ENCODE data around the gene CPB2. TPM values are rescaled to one million over a fixed set of nuclear protein-coding genes. Genes with fewer than 3 reads are reported as not detected.

The CPB2 gene
- total and polyA plus RNA-seq, 9 of the 15 experiments (the other 6 are each of a cell fraction or from before 2014, with no cell fraction given): 0.03 to 0.16 (median 0.07) TPM; not detected in 6

DNA sequence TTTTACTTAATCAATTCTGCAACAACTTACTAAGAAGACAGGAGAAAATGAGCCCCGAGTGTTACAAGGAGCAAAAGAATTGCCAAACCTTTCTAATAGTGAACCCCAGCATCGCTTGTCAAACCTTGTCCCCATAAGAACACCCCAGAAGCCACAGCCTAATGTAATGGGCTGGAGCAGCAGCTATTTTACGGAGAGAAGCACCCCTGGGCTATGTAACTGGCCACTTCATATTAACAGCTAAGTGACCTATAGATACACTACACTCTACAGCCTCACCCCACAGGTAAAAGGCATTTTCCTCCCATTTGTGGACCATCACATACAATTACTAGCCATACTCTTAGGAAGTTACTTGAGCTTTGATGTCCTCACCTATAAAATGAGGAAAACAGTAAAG is 27.3 kb upstream of the CPB2 start (continued):
- TF ChIP-seq, protein P1, sequence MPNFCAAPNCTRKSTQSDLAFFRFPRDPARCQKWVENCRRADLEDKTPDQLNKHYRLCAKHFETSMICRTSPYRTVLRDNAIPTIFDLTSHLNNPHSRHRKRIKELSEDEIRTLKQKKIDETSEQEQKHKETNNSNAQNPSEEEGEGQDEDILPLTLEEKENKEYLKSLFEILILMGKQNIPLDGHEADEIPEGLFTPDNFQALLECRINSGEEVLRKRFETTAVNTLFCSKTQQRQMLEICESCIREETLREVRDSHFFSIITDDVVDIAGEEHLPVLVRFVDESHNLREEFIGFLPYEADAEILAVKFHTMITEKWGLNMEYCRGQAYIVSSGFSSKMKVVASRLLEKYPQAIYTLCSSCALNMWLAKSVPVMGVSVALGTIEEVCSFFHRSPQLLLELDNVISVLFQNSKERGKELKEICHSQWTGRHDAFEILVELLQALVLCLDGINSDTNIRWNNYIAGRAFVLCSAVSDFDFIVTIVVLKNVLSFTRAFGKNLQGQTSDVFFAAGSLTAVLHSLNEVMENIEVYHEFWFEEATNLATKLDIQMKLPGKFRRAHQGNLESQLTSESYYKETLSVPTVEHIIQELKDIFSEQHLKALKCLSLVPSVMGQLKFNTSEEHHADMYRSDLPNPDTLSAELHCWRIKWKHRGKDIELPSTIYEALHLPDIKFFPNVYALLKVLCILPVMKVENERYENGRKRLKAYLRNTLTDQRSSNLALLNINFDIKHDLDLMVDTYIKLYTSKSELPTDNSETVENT (CRISPR knock-in tag; IDR thresholded peaks at IDR 0.05): no peak

DNA sequence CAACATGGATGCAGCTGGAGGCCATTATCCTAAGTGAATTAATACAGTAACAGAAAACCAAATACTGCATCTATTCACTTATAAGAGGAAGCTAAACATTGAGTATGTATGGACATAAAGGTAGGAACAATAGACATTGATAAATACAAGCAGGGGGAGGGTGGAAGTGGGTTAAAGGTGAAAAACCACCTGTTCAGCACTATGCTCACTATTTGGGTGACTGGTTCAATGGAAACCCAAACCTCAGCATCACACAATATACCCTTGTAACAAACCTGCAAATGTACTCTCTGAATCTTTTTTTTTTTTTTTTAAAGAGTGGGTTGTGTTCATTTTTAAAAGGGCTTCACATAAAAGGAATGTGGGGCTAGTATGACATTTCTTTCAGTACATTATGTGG is 26.9 kb upstream of the CPB2 start:
- no TSS peak for BruUV-seq (replicated peaks)
- Histone ChIP-seq H3K27me3 (ENCODE audit: control insufficient read depth in 2 of 2, insufficient read depth in 2 of 2, low read length in 2 of 2) (no peaks in the 10 kb centered on the region), H3K4me2 (ENCODE audit: insufficient read depth, low read length) (no peak overlapping the region), H3K9me1 (ENCODE audit: control insufficient read depth, insufficient read depth, low read length) (no peaks in the 10 kb centered on the region), H3K9me3 (replicated peaks; ENCODE audit: control insufficient read depth, insufficient read depth, low read depth, low read length) (no peaks in the 10 kb centered on the region), H3K79me2 (ENCODE audit: control insufficient read depth, insufficient read depth, low read length) (no peaks in the 10 kb centered on the region), H3K27ac (ENCODE audit: extremely low read depth, low read depth, low read length) (no peak overlapping the region), H2AFZ (ENCODE audit: low read depth, low read length) (no peak overlapping the region), H4K20me1 (replicated peaks; ENCODE audit: control insufficient read depth, insufficient read depth, low read length) (no peaks in the 10 kb centered on the region), H3K9ac (ENCODE audit: insufficient read depth in 1 of 2, low read depth in 2 of 2, low read length in 2 of 2) (no peak overlapping the region), H3K4me3 (no peak overlapping the region), H3K36me3 (ENCODE audit: control insufficient read depth, insufficient read depth, low read length) (peaks cover 88% of the 10 kb centered on the region; the same call in 2 of the 3 replicates), H3K4me1 (replicated peaks in 1 of 2; ENCODE audit: control insufficient read depth in 2 of 2, insufficient read depth in 2 of 2, low read length in 2 of 2) (no peaks in the 10 kb centered on the region)
- in situ Hi-C loops (cut with MboI): no loop called here
- POLR2A ChIA-PET: no interaction called here
- intact Hi-C loops (cut with micrococcal nuclease): no loop called here
- ATAC-seq: no peak
- no peak for TF ChIP-seq ZNF197 (CRISPR knock-in tag; IDR thresholded peaks at IDR 0.05; ENCODE audit: low read depth)
- TF ChIP-seq NR1H2 (CRISPR knock-in tag; IDR thresholded peaks at IDR 0.05): no peak
- TF ChIP-seq MTA1 (IDR thresholded peaks at IDR 0.05; ENCODE audit: borderline replicate concordance): no peak
- no peak for TF ChIP-seq PPARD (CRISPR knock-in tag; IDR thresholded peaks at IDR 0.05)
- no peak for TF ChIP-seq NR2F6 (CRISPR knock-in tag; IDR thresholded peaks at IDR 0.05)
- no peak for TF ChIP-seq CCAR2 (IDR thresholded peaks at IDR 0.05; ENCODE audit: low read depth, low read length)
- TF ChIP-seq DIDO1 (tag; IDR thresholded peaks at IDR 0.05; ENCODE audit: low read depth): no peak
- no peak for TF ChIP-seq ZEB2 (IDR thresholded peaks at IDR 0.05)
- TF ChIP-seq PURB (CRISPR knock-in tag; IDR thresholded peaks at IDR 0.05; ENCODE audit: low read depth): no peak
- no peak for TF ChIP-seq RNF2 (IDR thresholded peaks at IDR 0.05)
- no peak for TF ChIP-seq RB1 (IDR thresholded peaks at IDR 0.05; ENCODE audit: low read depth)
- TF ChIP-seq, protein P2, sequence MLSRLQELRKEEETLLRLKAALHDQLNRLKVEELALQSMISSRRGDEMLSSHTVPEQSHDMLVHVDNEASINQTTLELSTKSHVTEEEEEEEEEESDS (CRISPR knock-in tag; IDR thresholded peaks at IDR 0.05): no peak
- no peak for FAIRE-seq
- no peak for DNase-seq (ENCODE audit: extremely low read depth in 1 of 4, low spot score in 3 of 4)
- CTCF ChIA-PET (ENCODE audit: low intra/inter-chr PET ratio): no interaction called here
